PC-9 (cell line): ENCODE data around the gene CTNNA1. TPM values are rescaled to one million over a fixed set of nuclear protein-coding genes. Genes with fewer than 3 reads are reported as not detected.

Experiments
- BruUV-seq: library from RNA; stranded (reverse); fragments of 400-500 nt; replicated peaks from 2 replicates; lab custom pipeline; 2021; lab: Mats Ljungman, UMichigan
- CTCF ChIA-PET: fragments of 300-600 bp; sonication (Branson Sonifier 250); formaldehyde crosslinking; loops from one replicate; lab custom pipeline; 2022; ENCODE audit warnings: antibody characterized with exemption; lab: Charles Lee
- POLR2A ChIA-PET: fragments of 300-600 bp; sonication (Branson Sonifier 250); formaldehyde crosslinking; loops from one replicate; lab custom pipeline; 2022; ENCODE audit warnings: antibody characterized with exemption; ENCODE audit not compliant: unreplicated experiment; lab: Charles Lee
- DNase-seq, 2 experiments: peaks; one replicate each; pipeline versions ENCODE4 v3.0.0 to v3.0.0-alpha.2; 2015 to 2022; ENCODE audit warnings: mixed read lengths in 1 of 2
- H2AFZ ChIP-seq: fragments of 200-600 bp; sonication (generic); 2 replicates; pipeline ENCODE4 v1.8.1; 2017; ENCODE audit warnings: antibody characterized with exemption
- H3F3A ChIP-seq: fragments of 200-600 bp; sonication (generic); 2 replicates; pipeline ENCODE4 v1.8.1; 2017; ENCODE audit warnings: antibody characterized with exemption, mild to moderate bottlenecking, low read depth; ENCODE audit not compliant: insufficient read depth
- H3K27ac ChIP-seq: fragments of 200-600 bp; sonication (generic); 2 replicates; pipeline ENCODE4 v1.6.1; 2016; ENCODE audit warnings: mixed run types
- H3K27me3 ChIP-seq: fragments of 200-600 bp; sonication (generic); 2 replicates; pipeline ENCODE4 v1.6.1; 2016; ENCODE audit warnings: low read depth, mixed run types; ENCODE audit not compliant: insufficient read depth
- H3K36me3 ChIP-seq: fragments of 200-600 bp; sonication (generic); 2 replicates; pipeline ENCODE4 v1.6.1; 2016; ENCODE audit warnings: low read depth, mixed run types
- H3K4me1 ChIP-seq: fragments of 200-600 bp; sonication (generic); replicated peaks from 2 replicates; pipeline ENCODE4 v1.6.1; 2016; ENCODE audit warnings: mixed run types; ENCODE audit not compliant: insufficient read depth
- H3K4me2 ChIP-seq: fragments of 200-600 bp; sonication (generic); 2 replicates; pipeline ENCODE4 v1.6.1; 2017; ENCODE audit warnings: mixed run types
- H3K4me3 ChIP-seq: fragments of 200-600 bp; sonication (generic); 2 replicates; pipeline ENCODE4 v1.6.1; 2016; ENCODE audit warnings: mixed run types
- H3K79me2 ChIP-seq: fragments of 200-600 bp; sonication (generic); 2 replicates; pipeline ENCODE4 v1.6.1; 2017; ENCODE audit warnings: low read depth, mixed run types
- H3K9me2 ChIP-seq: fragments of 200-600 bp; sonication (generic); 2 replicates; pipeline ENCODE4 v1.8.1; 2017; ENCODE audit warnings: mild to moderate bottlenecking; ENCODE audit not compliant: insufficient read depth
- H3K9me3 ChIP-seq: fragments of 200-600 bp; sonication (generic); 2 replicates; pipeline ENCODE4 v1.8.1; 2016; ENCODE audit warnings: low read depth; ENCODE audit not compliant: insufficient read depth
- H4K20me1 ChIP-seq: fragments of 200-600 bp; sonication (generic); 2 replicates; pipeline ENCODE4 v1.8.1; 2017; ENCODE audit not compliant: insufficient read depth
- CTCF ChIP-seq: fragments of 200-600 bp; sonication (generic); conservative IDR thresholded peaks from 2 replicates; pipeline ENCODE4 v1.6.1; 2017; ENCODE audit warnings: mixed run types, antibody characterized with exemption, mild to moderate bottlenecking, moderate library complexity
- EZH2 ChIP-seq: fragments of 200-600 bp; sonication (generic); IDR thresholded peaks from 2 replicates; pipeline ENCODE4 v1.8.0; 2017; ENCODE audit warnings: antibody characterized with exemption, low read depth
- intact Hi-C: fragments of 100-400 bp; cut with micrococcal nuclease; formaldehyde crosslinking; loops from one replicate; pipeline ENCODE4 v1.10.0; 2022; ENCODE audit not compliant: unreplicated experiment
- total RNA-seq: library from RNA; stranded (reverse); gene quantifications from 2 replicates; pipeline ENCODE4 v1.2.3, GENCODE V29; 2021

Gene CTNNA1
- total RNA-seq, 1 experiment from 2014 or later: 91.7 TPM

- H3K79me2 ChIP-seq: peaks cover 26% of the 10 kb centered on the region
- no peaks in the 10 kb centered on the region; the same call in 1 of the 2 replicates for H3K36me3 ChIP-seq
- H3K9me3 ChIP-seq: no peaks in the 10 kb centered on the region
- peaks cover 10% of the 10 kb centered on the region; the same call in 1 of the 2 replicates for H3F3A ChIP-seq
- ChIA-PET CTCF (no interaction called here), POLR2A (no interaction called here)
- DNase-seq: no peak
- TF ChIP-seq EZH2 (no peak), CTCF (no peak)
- H3K27me3 ChIP-seq: no peaks in the 10 kb centered on the region
- intact Hi-C loops: no loop called here
- peaks cover 22% of the 10 kb centered on the region for H4K20me1 ChIP-seq
- no peak overlapping the region for H3K27ac ChIP-seq
- no peaks in the 10 kb centered on the region for H3K9me2 ChIP-seq
- BruUV-seq: no TSS peak
- H3K4me1 ChIP-seq: no peaks in the 10 kb centered on the region
- H3K4me2 ChIP-seq: no peak overlapping the region
- H3K4me3 ChIP-seq: no peak overlapping the region
- no peak overlapping the region for H2AFZ ChIP-seq
Measured at GRCh38 chr5:138793575-138793974, 40.4 kb downstream of the CTNNA1 start.

GRCh38 chr5:138803285-138803684, 50.1 kb downstream of the CTNNA1 start:
- H3K27ac ChIP-seq: no peak overlapping the region
- no peaks in the 10 kb centered on the region for H3K36me3 ChIP-seq
- no peaks in the 10 kb centered on the region for H3K9me3 ChIP-seq
- no peaks in the 10 kb centered on the region for H3F3A ChIP-seq
- H4K20me1 ChIP-seq: no peaks in the 10 kb centered on the region
- no peaks in the 10 kb centered on the region for H3K79me2 ChIP-seq
- no peak overlapping the region for H3K4me3 ChIP-seq
- intact Hi-C loops: no loop called here
- no peaks in the 10 kb centered on the region for H3K9me2 ChIP-seq
- no peak for TF ChIP-seq CTCF
- no peak for TF ChIP-seq EZH2
- no peak overlapping the region for H2AFZ ChIP-seq
- no peaks in the 10 kb centered on the region for H3K4me1 ChIP-seq
- no peaks in the 10 kb centered on the region for H3K27me3 ChIP-seq
- no peak overlapping the region for H3K4me2 ChIP-seq
- POLR2A ChIA-PET: no interaction called here
- CTCF ChIA-PET: no interaction called here
- no TSS peak for BruUV-seq
- no peak for DNase-seq

GRCh38 chr5:138803935-138804334, 50.7 kb downstream of the CTNNA1 start:
- no peaks in the 10 kb centered on the region for H3K9me2 ChIP-seq
- DNase-seq: no peak
- H3K9me3 ChIP-seq: no peaks in the 10 kb centered on the region
- ChIA-PET CTCF (no interaction called here), POLR2A (no interaction called here)
- H3K4me2 ChIP-seq: no peak overlapping the region
- BruUV-seq: no TSS peak
- no peak overlapping the region for H3K27ac ChIP-seq
- H3K27me3 ChIP-seq: no peaks in the 10 kb centered on the region
- no peaks in the 10 kb centered on the region for H3K4me1 ChIP-seq
- TF ChIP-seq EZH2 (no peak), CTCF (no peak)
- H4K20me1 ChIP-seq: no peaks in the 10 kb centered on the region
- no peaks in the 10 kb centered on the region for H3K36me3 ChIP-seq
- no peaks in the 10 kb centered on the region for H3F3A ChIP-seq
- H2AFZ ChIP-seq: no peak overlapping the region
- no peak overlapping the region for H3K4me3 ChIP-seq
- H3K79me2 ChIP-seq: no peaks in the 10 kb centered on the region
- intact Hi-C loops: no loop called here
